ENCODE results near the gene CKM. TPM values are rescaled to one million over a fixed set of nuclear protein-coding genes. Genes with fewer than 3 reads are reported as not detected.

The CKM gene
- total and polyA plus RNA-seq, 2 donors (not counting 1 experiment from before 2014, with no cell fraction given), result not detected

DNA sequence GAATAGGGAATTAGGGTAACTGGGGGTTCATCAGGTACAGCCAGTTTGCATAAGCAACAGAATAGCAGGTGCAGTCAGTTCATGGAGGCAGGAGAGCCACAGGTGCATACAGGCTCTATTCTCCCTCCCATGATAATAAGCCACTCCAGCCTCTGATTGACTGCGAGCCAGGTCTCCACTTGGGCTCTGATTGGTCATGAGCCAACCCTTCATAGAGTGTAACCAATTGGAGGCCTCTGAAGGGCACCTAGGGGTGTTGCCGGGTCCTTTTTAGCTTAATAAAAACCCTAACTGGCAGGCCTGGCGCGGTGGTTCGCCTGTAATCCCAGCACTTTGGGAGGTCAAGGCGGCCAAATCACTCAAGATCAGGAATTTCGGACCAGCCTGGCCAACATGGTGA is 8.7 kb upstream of the CKM start:
- Histone ChIP-seq H3K4me3 (replicated peaks in 1 of 4; ENCODE audit: control extremely low read depth in 1 of 4, insufficient read depth in 1 of 4, low read depth in 3 of 4, low read length in 4 of 4) (no peak overlapping the region), H4K20me1 (ENCODE audit: control insufficient read depth, extremely low read depth, insufficient read depth, low read length) (no peaks in the 10 kb centered on the region), H2AFZ (ENCODE audit: low read length) (no peak overlapping the region), H3K79me2 (ENCODE audit: control insufficient read depth, insufficient read depth, low read length) (no peaks in the 10 kb centered on the region), H3K27me3 (ENCODE audit: control insufficient read depth, insufficient read depth, low read length) (no peaks in the 10 kb centered on the region), H3K9me3 (ENCODE audit: control insufficient read depth, insufficient read depth, low read depth, low read length) (no peaks in the 10 kb centered on the region), H3K36me3 (ENCODE audit: control insufficient read depth, insufficient read depth, low read length) (no peaks in the 10 kb centered on the region), H3K9ac (ENCODE audit: insufficient read depth, low read length) (no peak overlapping the region), H3K27ac (ENCODE audit: insufficient read depth, low read length) (no peak overlapping the region), H3K4me1 (ENCODE audit: control insufficient read depth, extremely low read depth, insufficient read depth, low read length) (no peaks in the 10 kb centered on the region), H3K4me2 (ENCODE audit: extremely low read depth, insufficient read depth, low read length) (no peak overlapping the region)
- TF ChIP-seq EZH2 (IDR thresholded peaks at IDR 0.05; ENCODE audit: low read length, missing control alignments), result no peak
- TF ChIP-seq, protein P1, sequence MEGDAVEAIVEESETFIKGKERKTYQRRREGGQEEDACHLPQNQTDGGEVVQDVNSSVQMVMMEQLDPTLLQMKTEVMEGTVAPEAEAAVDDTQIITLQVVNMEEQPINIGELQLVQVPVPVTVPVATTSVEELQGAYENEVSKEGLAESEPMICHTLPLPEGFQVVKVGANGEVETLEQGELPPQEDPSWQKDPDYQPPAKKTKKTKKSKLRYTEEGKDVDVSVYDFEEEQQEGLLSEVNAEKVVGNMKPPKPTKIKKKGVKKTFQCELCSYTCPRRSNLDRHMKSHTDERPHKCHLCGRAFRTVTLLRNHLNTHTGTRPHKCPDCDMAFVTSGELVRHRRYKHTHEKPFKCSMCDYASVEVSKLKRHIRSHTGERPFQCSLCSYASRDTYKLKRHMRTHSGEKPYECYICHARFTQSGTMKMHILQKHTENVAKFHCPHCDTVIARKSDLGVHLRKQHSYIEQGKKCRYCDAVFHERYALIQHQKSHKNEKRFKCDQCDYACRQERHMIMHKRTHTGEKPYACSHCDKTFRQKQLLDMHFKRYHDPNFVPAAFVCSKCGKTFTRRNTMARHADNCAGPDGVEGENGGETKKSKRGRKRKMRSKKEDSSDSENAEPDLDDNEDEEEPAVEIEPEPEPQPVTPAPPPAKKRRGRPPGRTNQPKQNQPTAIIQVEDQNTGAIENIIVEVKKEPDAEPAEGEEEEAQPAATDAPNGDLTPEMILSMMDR (conservative IDR thresholded peaks at IDR 0.05 in 1 of 2, IDR thresholded peaks at IDR 0.05 in 1 of 2; ENCODE audit: low read depth in 1 of 2, low read length in 2 of 2), result no peak
- no peak for DNase-seq (ENCODE audit: low read depth in 2 of 2)

DNA sequence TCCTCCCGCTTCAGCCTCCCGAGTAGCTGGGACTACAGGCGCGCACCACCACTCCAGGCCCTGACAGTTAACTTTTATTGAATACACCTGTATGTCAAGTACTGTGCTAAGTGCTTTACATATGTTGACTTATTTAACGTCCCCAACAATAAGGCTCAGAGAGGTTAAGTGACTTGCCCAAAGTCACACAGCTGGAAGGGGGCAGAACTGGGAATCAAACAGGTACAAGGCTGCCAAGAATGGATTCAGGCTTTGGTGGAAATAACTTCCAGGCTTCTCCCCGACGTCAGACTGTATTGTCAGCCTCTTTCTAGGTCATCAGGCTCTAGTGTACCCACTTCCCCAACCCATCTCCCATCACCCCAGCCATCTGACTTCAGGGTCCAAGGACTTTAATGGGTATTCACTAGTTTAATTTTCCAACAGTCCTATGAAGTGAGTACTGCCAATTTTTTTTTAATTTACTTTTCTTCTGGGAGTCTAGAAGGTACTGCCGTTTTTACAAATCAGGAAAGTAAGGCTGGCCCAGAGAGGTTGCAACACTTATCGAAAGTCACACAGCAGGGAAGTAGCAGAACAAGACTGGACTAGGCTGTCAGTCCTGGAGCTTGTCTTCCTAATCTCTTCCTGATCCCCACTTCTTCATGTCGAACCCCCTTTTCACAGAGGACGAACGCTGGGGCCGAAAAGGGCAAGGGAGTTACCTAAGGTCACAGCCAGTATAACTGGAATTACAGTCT is 4.9 kb upstream of the CKM start:
- no peak for DNase-seq (ENCODE audit: low read depth in 2 of 2)
- no peak overlapping the region for H3K4me2 ChIP-seq (ENCODE audit: extremely low read depth, insufficient read depth, low read length)
- H3K36me3 ChIP-seq (ENCODE audit: control insufficient read depth, insufficient read depth, low read length), result no peaks in the 10 kb centered on the region
- no peaks in the 10 kb centered on the region for H3K79me2 ChIP-seq (ENCODE audit: control insufficient read depth, insufficient read depth, low read length)
- H3K9ac ChIP-seq (ENCODE audit: insufficient read depth, low read length), result no peak overlapping the region
- no peak overlapping the region for H3K27ac ChIP-seq (ENCODE audit: insufficient read depth, low read length)
- no peak overlapping the region for H3K4me3 ChIP-seq (replicated peaks in 1 of 4; ENCODE audit: control extremely low read depth in 1 of 4, insufficient read depth in 1 of 4, low read depth in 3 of 4, low read length in 4 of 4)
- no peaks in the 10 kb centered on the region for H4K20me1 ChIP-seq (ENCODE audit: control insufficient read depth, extremely low read depth, insufficient read depth, low read length)
- no peaks in the 10 kb centered on the region for H3K9me3 ChIP-seq (ENCODE audit: control insufficient read depth, insufficient read depth, low read depth, low read length)
- peaks cover 9% of the 10 kb centered on the region for H3K27me3 ChIP-seq (ENCODE audit: control insufficient read depth, insufficient read depth, low read length)
- TF ChIP-seq EZH2 (IDR thresholded peaks at IDR 0.05; ENCODE audit: low read length, missing control alignments), result no peak
- TF ChIP-seq, protein P1 (conservative IDR thresholded peaks at IDR 0.05 in 1 of 2, IDR thresholded peaks at IDR 0.05 in 1 of 2; ENCODE audit: low read depth in 1 of 2, low read length in 2 of 2), result no peak
- no peak overlapping the region for H2AFZ ChIP-seq (ENCODE audit: low read length)
- no peaks in the 10 kb centered on the region for H3K4me1 ChIP-seq (ENCODE audit: control insufficient read depth, extremely low read depth, insufficient read depth, low read length)

DNA sequence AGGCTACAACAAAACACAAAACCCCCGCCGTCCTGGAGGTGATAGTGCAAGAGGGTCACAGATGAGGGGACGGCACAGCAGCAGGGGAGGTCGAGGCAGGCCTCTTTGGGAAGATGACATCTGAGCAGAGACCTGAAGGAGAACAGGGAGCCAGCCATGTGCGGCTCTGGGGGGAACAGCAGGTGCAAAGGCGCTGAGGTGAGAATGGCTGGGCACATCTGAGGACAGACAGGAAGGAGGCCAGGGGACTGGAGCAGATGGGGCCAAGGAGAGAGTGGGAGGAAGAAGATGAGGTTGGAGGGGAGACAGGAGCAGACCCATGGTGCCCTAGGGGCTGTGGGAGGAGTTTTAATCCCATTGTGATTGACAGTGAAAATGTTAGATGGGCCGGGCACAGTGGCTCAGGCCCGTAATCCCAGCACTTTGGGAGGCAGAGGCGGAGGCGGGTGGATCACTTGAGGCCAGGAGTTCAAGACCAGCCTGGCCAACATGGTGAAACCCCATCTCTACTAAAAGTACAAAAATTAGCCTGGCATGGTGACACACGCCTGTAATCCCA is 1.8 kb upstream of the CKM start:
- H3K4me2 ChIP-seq (ENCODE audit: extremely low read depth, insufficient read depth, low read length), result no peak overlapping the region
- no peaks in the 10 kb centered on the region for H3K9me3 ChIP-seq (ENCODE audit: control insufficient read depth, insufficient read depth, low read depth, low read length)

More for the DNA sequence above, 1.8 kb upstream of the CKM start:
- Histone ChIP-seq H3K27me3 (ENCODE audit: control insufficient read depth, insufficient read depth, low read length) (peaks cover 9% of the 10 kb centered on the region), H3K4me3 (replicated peaks in 1 of 4; ENCODE audit: control extremely low read depth in 1 of 4, insufficient read depth in 1 of 4, low read depth in 3 of 4, low read length in 4 of 4) (no peak overlapping the region), H3K36me3 (ENCODE audit: control insufficient read depth, insufficient read depth, low read length) (no peaks in the 10 kb centered on the region), H4K20me1 (ENCODE audit: control insufficient read depth, extremely low read depth, insufficient read depth, low read length) (no peaks in the 10 kb centered on the region), H3K79me2 (ENCODE audit: control insufficient read depth, insufficient read depth, low read length) (no peaks in the 10 kb centered on the region), H3K4me1 (ENCODE audit: control insufficient read depth, extremely low read depth, insufficient read depth, low read length) (no peaks in the 10 kb centered on the region), H3K9ac (ENCODE audit: insufficient read depth, low read length) (no peak overlapping the region), H2AFZ (ENCODE audit: low read length) (no peak overlapping the region), H3K27ac (ENCODE audit: insufficient read depth, low read length) (no peak overlapping the region)
- DNase-seq (ENCODE audit: low read depth in 2 of 2), result no peak
- TF ChIP-seq EZH2 (IDR thresholded peaks at IDR 0.05; ENCODE audit: low read length, missing control alignments), result no peak
- TF ChIP-seq, protein P1 (conservative IDR thresholded peaks at IDR 0.05 in 1 of 2, IDR thresholded peaks at IDR 0.05 in 1 of 2; ENCODE audit: low read depth in 1 of 2, low read length in 2 of 2), result no peak

All from fibroblast of lung (primary cell).